ENCODE results near the gene RNF222.

- TF ChIP-seq CTCF (IDR thresholded peaks at IDR 0.05): no peak
- TF ChIP-seq POLR2A (IDR thresholded peaks at IDR 0.05): no peak
- TF ChIP-seq EP300 (IDR thresholded peaks at IDR 0.05): no peak
Observed at GRCh38 chr17:8382880-8383142, 14.8 kb downstream of the RNF222 start.

Data from ovary (tissue), 3 donors.